Mesenteric fat pad (tissue), 1 donor: ENCODE results near the gene BAIAP3. TPM values are rescaled to one million over a fixed set of nuclear protein-coding genes. Genes with fewer than 3 reads are reported as not detected.

Source experiments
- DNase-seq: peaks from one replicate; pipeline ENCODE4 v3.0.0-alpha.2; 2020; ENCODE audit warnings: low spot score
- total RNA-seq: library from RNA; stranded (reverse); fragmentation: NEBNext Ultra II Directional; extraction: Animal tissue kit (Norgen Biotek cat#: 25700); gene quantifications from one replicate; pipeline ENCODE4 v1.2.1, GENCODE V29; 2021
- donor health status: DM: yes; HTN: yes; CAD: no.

Gene BAIAP3
- total RNA-seq, 1 donor from 2014 or later: 1.3 TPM

DNA sequence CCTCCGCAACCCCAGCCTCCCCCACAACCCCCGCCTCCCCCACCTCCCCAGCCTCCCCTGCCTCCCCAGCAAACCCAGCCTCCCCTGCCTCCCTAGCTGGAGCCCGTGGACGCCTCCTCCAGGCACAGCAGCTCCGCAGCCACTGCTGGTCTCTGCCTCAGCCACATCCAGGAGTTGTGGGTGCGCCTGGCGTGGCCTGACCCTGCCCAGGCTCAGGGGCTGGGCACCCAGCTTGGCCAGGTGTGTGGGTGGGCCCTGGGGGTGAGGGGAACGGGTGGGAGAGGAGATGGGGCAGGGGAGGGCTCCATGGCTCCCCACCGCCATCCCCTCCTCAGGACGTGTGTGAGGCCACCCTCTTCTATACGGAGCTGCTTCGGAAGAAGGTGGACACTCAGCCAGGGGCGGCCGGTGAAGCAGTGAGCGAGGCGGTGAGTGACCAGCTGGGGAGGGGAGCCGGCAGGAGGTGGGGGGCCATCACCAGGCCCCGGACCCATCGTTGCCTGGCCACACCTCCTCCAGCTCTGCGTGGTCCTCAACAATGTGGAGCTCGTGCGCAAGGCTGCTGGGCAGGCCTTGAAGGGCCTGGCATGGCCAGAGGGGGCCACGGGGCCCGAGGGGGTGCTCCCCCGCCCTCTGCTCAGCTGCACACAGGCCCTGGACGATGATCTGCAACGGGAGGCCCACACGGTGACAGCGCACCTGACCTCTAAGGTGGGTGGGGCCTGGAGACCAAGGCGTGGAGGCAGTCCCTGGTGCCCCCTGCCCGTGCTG is 12.4 kb downstream of the BAIAP3 start:
- no peak for DNase-seq

DNA sequence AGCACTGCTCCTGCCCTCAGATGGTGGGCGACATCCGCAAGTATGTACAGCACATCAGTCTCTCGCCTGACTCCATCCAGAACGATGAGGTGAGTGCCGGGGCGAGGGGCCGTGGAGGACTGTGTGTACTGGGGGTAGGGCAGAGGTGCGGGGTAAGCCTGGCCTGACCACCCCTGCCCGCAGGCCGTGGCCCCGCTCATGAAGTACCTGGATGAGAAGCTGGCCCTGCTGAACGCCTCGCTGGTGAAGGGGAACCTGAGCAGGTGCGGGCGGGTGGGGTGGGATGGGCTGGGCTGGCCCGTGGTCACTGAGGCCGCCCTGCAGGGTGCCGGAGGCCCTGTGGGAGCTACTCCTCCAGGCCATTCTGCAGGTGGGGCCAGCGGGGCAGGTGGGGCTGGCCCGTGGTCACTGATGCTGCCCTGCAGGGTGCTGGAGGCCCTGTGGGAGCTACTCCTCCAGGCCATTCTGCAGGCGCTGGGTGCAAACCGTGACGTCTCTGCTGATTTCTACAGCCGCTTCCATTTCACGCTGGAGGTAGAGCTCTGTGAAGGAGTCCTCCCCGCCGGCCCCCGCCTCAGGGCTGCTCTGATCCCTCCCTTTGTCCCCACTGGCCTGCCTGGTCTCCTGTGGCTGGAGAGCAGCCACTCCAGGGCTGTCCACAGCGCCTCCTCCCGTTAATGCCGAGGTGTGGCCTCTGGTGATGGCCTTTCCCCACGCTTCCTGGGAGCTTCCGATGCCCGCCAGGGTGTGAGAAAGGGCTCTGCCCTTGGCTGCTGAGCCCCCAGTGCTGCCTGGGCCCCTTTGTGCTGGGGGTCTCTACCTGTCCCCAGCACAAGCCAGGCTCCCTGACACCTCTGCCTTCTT is 13.2 kb downstream of the BAIAP3 start:
- DNase-seq: no peak

- no peak for DNase-seq
These were observed 13.9 kb downstream of the BAIAP3 start for GRCh38 chr16:1347286-1347855.

GRCh38 chr16:1347962-1348361 is 14.5 kb downstream of the BAIAP3 start:
- DNase-seq: no peak

- no peak for DNase-seq
These were observed 15.0 kb downstream of the BAIAP3 start for GRCh38 chr16:1348441-1348840.

DNA sequence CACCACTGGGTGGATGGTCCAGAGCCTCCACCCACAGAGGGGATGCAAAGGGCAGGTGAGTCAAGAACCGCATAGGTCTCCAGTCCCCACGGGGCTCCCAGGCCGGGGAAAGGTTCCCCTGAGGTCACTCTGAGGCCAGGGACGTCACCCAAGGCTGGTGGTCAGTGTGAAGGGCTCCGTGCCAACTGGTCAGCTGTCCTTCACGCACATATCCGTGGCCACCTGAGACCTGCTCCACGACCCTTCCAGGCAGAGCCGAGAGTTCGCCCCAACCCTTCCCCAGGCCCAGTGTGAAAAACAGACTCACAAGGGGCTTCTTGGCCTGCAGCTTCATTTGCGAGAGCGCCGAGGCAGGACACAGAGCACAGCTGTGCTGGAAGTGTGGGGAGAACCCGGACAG is 15.5 kb downstream of the BAIAP3 start:
- DNase-seq: no peak

GRCh38 chr16:1349351-1349750 is 15.9 kb downstream of the BAIAP3 start:
- DNase-seq: no peak

- DNase-seq: no peak
These were observed 16.5 kb downstream of the BAIAP3 start for GRCh38 chr16:1349951-1350350.

DNA sequence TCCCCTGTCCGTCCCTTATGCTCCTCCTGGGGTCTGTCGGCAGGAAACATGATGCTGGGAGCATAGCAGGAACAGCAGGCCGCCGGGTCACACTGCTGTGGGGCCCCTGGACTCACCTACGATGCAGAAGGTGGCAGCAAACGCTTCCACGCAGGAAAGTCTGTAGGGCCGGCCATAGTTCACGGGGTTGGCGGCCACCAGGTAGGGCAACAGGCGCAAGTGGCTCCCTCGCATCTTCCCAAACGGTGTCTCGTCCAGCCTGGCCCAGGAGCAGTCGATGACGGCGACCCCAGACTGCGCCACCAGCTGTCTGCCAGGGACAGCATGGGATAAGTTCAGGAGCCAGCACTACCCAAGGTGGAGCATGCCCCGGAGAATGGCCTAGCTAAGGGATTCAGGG is 17.2 kb downstream of the BAIAP3 start:
- no peak for DNase-seq

GRCh38 chr16:1351215-1351581 is 17.8 kb downstream of the BAIAP3 start:
- no peak for DNase-seq

DNA sequence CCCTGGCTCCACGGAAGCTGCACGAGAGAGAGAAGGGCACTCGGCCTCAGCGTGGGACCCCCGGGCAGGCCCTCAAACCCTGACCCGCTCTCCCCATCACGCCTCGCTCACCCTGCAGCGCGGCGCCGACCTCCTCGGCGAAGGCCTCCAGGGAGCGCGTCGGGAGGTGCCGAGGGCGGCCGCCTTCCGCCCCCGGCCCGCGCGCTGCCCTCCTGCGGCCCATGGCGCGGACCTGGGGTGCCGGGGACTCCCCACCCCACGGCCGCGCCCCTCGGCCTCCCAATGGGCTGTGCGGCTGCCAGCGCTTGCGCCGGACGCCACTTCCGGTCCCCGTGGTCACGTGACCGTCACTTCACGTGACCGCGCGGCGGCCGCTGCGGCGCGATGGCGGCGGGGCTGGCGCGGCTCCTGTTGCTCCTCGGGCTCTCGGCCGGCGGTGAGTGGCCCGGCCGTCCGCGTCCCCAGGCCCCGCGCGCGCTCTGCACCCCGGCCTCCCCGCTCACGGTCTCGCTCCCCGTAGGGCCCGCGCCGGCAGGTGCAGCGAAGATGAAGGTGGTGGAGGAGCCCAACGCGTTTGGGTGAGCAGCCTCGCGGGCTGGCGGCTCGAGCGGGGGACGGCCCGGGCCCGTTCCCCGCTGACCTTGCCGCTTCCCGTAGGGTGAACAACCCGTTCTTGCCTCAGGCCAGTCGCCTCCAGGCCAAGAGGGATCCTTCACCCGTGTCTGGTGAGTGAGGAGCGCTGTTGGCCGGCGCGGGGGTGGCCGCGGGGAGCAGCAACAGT is 18.3 kb downstream of the BAIAP3 start, which contains the start of the genes GNPTG and TSR3:
GNPTG (plus strand) TSS at position 350 of the 781 bp plus-strand sequence; CDS start at position 385, 35 bp downstream.
TSR3 (minus strand) TSS at position 297 of the 781 bp plus-strand sequence; CDS start at position 223, 74 bp downstream.
- peak; percentile 96 for DNase-seq

GRCh38 chr16:1354815-1355540 is 21.5 kb downstream of the BAIAP3 start:
- no peak for DNase-seq

DNA sequence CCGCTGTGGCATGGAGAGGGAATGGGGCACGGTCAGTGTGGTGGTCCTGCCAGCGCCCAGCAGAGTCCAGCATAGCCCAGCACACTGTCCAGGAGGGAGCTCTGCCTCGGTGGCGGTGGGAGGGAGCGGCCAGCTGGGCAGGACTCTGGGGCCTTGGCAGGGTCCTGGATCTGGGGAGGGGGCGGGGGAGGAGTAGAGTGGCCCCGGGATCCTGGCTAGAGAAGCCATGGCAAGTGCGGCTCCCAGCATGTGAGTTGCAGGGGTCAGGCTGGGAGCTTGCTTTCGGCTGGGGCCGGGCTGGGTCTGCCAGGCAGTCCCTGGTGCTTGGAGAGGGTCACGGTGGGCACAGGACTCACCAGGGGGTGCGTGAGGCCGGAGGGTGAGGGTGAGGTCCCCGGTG is 22.1 kb downstream of the BAIAP3 start:
- no peak for DNase-seq

GRCh38 chr16:1356061-1356900 is 22.8 kb downstream of the BAIAP3 start:
- DNase-seq: no peak

DNA sequence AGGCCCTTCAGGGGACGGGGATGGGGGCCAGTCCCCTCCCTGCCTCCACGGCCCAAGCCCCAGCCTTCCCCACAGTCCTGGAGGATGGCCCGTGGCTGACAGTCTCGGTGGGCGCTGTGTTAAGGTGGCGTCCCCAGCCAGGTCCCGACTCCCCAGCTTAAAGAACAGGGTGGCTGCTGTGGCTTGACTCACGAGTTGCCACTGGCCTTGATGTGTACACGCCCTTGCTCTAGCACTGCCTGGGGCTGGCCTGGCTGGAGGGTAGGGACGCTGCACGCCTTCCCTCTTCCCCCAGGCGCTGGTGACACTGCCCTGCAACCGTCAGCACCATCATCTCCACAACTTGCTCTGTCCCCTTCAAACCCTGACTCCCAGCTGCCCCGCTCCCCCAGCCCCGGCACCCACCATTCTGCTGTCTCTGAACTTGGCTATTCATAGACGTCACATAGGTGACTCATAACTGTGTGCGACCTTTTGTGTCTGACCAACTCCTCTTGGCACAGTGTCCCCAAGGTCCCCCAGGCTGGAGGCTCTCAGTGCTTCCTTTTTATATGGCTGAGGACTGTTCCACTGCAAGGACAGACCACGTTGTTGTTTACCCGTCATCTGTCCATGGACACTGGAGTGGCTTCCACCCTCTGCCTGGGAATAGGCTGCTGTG is 24.6 kb downstream of the BAIAP3 start:
- DNase-seq: no peak

DNA sequence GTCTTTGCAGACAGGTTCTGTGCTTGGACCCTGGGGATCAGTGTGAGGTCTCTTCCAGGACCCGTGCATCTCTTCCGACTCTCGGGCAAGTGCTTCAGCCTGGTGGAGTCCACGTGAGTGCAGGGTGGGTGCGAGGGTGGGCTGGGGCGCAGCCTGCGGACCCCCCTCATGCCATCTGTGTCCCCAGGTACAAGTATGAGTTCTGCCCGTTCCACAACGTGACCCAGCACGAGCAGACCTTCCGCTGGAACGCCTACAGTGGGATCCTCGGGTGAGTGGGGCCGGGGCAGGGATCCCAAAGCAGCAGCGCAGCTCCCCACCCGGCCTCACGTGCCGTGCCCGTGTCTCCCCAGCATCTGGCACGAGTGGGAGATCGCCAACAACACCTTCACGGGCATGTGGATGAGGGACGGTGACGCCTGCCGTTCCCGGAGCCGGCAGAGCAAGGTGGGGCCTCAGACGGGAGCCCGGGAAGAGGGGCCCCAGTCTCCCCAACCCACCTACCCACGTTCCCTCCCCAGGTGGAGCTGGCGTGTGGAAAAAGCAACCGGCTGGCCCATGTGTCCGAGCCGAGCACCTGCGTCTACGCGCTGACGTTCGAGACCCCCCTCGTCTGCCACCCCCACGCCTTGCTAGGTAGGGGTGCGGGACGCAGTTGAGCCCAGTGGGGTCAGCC is 28.4 kb downstream of the BAIAP3 start:
- DNase-seq: no peak

- no peak for DNase-seq
These were observed 29.4 kb downstream of the BAIAP3 start for GRCh38 chr16:1362807-1363206.

GRCh38 chr16:1363501-1364041 is 30.1 kb downstream of the BAIAP3 start:
- DNase-seq: no peak
